Breast epithelium (tissue), 4 donors: ENCODE results near the gene RBM19. TPM values are rescaled to one million over a fixed set of nuclear protein-coding genes. Genes with fewer than 3 reads are reported as not detected.

Source experiments
- DNase-seq, 2 donors: peaks; one replicate each; pipeline ENCODE4 v3.0.0-alpha.2; 2019; ENCODE audit warnings: low spot score in 2 of 2
- H3K27ac ChIP-seq, 2 donors: fragments of 200-600 bp; sonication (generic) in 1 of 2; one replicate each; pipeline ENCODE4 v1.5.1; 2016 to 2019; ENCODE audit warnings: mild to moderate bottlenecking in 1 of 2
- H3K27me3 ChIP-seq, 2 donors: fragments of 200-600 bp; sonication (generic) in 1 of 2; one replicate each; pipeline versions ENCODE4 v1.5.1 to v1.6.0; 2017 to 2019; ENCODE audit warnings: control low read depth in 1 of 2, mild to moderate bottlenecking in 1 of 2
- H3K36me3 ChIP-seq: fragments of 200-600 bp; one replicate; pipeline ENCODE4 v1.5.1; 2019
- H3K4me1 ChIP-seq, 2 donors: fragments of 200-600 bp; sonication (generic); one replicate each; pipeline ENCODE4 v1.5.1; 2016 to 2019; ENCODE audit warnings: control low read depth in 1 of 2
- H3K4me3 ChIP-seq, 3 donors: fragments of 200-600 bp; sonication (generic); 1 replicate in 2 of 3; 2 replicates in 1 of 3; pipeline ENCODE4 v1.5.1; 2016 to 2019; ENCODE audit warnings: mild to moderate bottlenecking in 3 of 3, moderate library complexity in 2 of 3
- H3K9me3 ChIP-seq, 2 donors: fragments of 200-600 bp; sonication (generic) in 1 of 2; one replicate each; pipeline ENCODE4 v1.5.1; 2016 to 2019; ENCODE audit warnings: control low read depth in 1 of 2
- CTCF ChIP-seq, 3 donors: fragments of 450-650 bp; IDR thresholded peaks; one replicate each; pipeline ENCODE4 v1.5.1; 2016 to 2017; ENCODE audit warnings: antibody characterized with exemption in 3 of 3, mild to moderate bottlenecking in 3 of 3, moderate library complexity in 3 of 3
- POLR2A ChIP-seq: fragments of 450-650 bp; IDR thresholded peaks from one replicate; pipeline ENCODE4 v1.6.1; 2016; ENCODE audit warnings: antibody characterized with exemption, mild to moderate bottlenecking, moderate library complexity
- POLR2AphosphoS5 ChIP-seq, 3 donors: sonication (generic); formaldehyde crosslinking; IDR thresholded peaks; one replicate each; pipeline ENCODE4 v1.6.1; 2017; ENCODE audit warnings: antibody characterized with exemption in 3 of 3
- intact Hi-C: fragments of 100-400 bp; cut with DNase I; formaldehyde crosslinking; loops from one replicate; pipeline ENCODE4 v1.15.1; 2023; ENCODE audit warnings: low total_unique reads
- total RNA-seq, 3 donors: library from RNA; depleted of rRNA; stranded (reverse); fragments of >200 nt; gene quantifications; one replicate each; pipeline ENCODE4 v1.1.0, GENCODE V29; 2016

RBM19 gene
- total RNA-seq, 3 donors from 2014 or later = 28.8 to 43.3 (median 42.6) TPM

GRCh38 chr12:113948151-113948914 is 17.8 kb downstream of the RBM19 start:
- TF ChIP-seq POLR2AphosphoS5 (IDR thresholded peaks at IDR 0.05) (no peak), POLR2A (no peak), CTCF (IDR thresholded peaks at IDR 0.05) (no peak)
- H3K27ac ChIP-seq = no peak overlapping the region
- H3K4me3 ChIP-seq = no peak overlapping the region
- H3K36me3 ChIP-seq = no peaks in the 10 kb centered on the region
- no peaks in the 10 kb centered on the region for H3K4me1 ChIP-seq
- intact Hi-C loops = loop anchor here (1.0 kb wide), 1 partner anchor 8 kb away; no protein-coding TSS in a partner anchor
- H3K9me3 ChIP-seq = no peaks in the 10 kb centered on the region
- no peaks in the 10 kb centered on the region for H3K27me3 ChIP-seq
- no peak for DNase-seq

GRCh38 chr12:113946175-113946574 is 19.9 kb downstream of the RBM19 start:
- Histone ChIP-seq H3K27ac (no peak overlapping the region), H3K36me3 (no peaks in the 10 kb centered on the region), H3K4me1 (no peaks in the 10 kb centered on the region), H3K4me3 (no peak overlapping the region), H3K27me3 (no peaks in the 10 kb centered on the region), H3K9me3 (no peaks in the 10 kb centered on the region)
- DNase-seq = no peak
- TF ChIP-seq POLR2A = no peak
- TF ChIP-seq POLR2AphosphoS5 (IDR thresholded peaks at IDR 0.05) = no peak
- TF ChIP-seq CTCF (IDR thresholded peaks at IDR 0.05) = no peak
- intact Hi-C loops = no loop called here

- H3K27ac ChIP-seq = no peak overlapping the region
- TF ChIP-seq CTCF (IDR thresholded peaks at IDR 0.05) (no peak), POLR2A (no peak), POLR2AphosphoS5 (IDR thresholded peaks at IDR 0.05) (no peak)
- H3K4me1 ChIP-seq = no peaks in the 10 kb centered on the region
- H3K4me3 ChIP-seq = no peak overlapping the region
- H3K27me3 ChIP-seq = no peaks in the 10 kb centered on the region
- intact Hi-C loops = no loop called here
- H3K9me3 ChIP-seq = no peaks in the 10 kb centered on the region
- H3K36me3 ChIP-seq = peaks cover 4% of the 10 kb centered on the region
- DNase-seq = no peak
These were observed 20.7 kb downstream of the RBM19 start for GRCh38 chr12:113945174-113946173.

- no peak for DNase-seq
- Histone ChIP-seq H3K9me3 (no peaks in the 10 kb centered on the region), H3K4me3 (no peak overlapping the region), H3K4me1 (no peaks in the 10 kb centered on the region), H3K27ac (no peak overlapping the region), H3K36me3 (peaks cover 12% of the 10 kb centered on the region), H3K27me3 (no peaks in the 10 kb centered on the region)
- TF ChIP-seq POLR2A (no peak), POLR2AphosphoS5 (IDR thresholded peaks at IDR 0.05) (no peak), CTCF (IDR thresholded peaks at IDR 0.05) (no peak)
- intact Hi-C loops = no loop called here
These were observed 23.9 kb downstream of the RBM19 start for GRCh38 chr12:113942209-113942608.

GRCh38 chr12:113941208-113941486 is 25.0 kb downstream of the RBM19 start:
- Histone ChIP-seq H3K9me3 (no peaks in the 10 kb centered on the region), H3K4me1 (no peaks in the 10 kb centered on the region), H3K27me3 (no peaks in the 10 kb centered on the region), H3K4me3 (no peak overlapping the region), H3K36me3 (peaks cover 20% of the 10 kb centered on the region), H3K27ac (no peak overlapping the region)
- DNase-seq = no peak
- intact Hi-C loops = no loop called here
- TF ChIP-seq POLR2A = no peak
- TF ChIP-seq POLR2AphosphoS5 (IDR thresholded peaks at IDR 0.05) = no peak
- TF ChIP-seq CTCF (IDR thresholded peaks at IDR 0.05) = no peak
